ENCODE measurements around the gene NPTN.

GRCh38 chr15:73550190-73550589, 83.0 kb downstream of the NPTN start:
- TF ChIP-seq CTCF (IDR thresholded peaks at IDR 0.05) (no peak), POLR2A (IDR thresholded peaks at IDR 0.05) (no peak)
